ENCODE results near the gene PA2G4.
"Not testable (repeated sequence)": the region's sequence is repeated elsewhere in the genome, so short reads cannot be mapped to it uniquely, and the experiment has no call there.

Gene PA2G4

DNA sequence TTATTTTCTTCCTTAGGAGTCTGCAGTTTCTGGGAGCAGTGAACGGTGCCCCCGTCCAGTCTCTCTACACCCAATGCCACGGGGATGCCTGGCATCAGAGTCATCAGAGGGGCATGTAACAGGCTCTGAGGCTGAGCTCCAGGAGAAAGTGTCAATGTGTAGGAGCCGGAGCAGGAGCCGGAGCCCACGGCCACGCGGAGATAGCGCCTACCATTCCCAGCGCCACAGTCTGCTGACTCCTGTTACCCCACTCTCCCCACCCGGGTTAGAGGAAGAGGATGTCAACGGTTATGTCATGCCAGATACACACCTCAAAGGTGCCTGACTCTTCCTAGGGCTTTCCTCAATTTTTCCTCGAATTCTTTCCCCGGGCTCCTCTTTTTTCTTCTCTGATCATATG lies 3.3 kb upstream of the PA2G4 start:
- no peak for DNase-seq (ENCODE audit: low spot score)

DNA sequence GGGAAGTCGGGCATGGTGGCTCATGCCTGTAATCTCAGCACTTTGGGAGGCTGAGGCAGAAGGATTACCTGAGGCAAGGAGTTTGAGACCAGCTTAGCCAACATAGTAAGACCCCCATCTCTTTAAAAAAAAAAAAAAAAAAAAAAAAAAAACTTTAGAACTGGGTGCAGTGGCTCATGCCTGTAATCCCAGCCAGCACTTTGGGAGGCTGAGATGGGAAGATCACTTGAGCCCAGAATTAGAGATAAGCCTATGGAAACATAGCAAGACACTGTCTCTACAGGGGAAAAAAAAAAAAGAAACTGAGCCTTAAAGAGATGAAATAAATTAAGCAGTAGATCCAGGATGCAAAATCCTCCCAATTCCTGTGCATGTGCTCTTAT lies 1.7 kb upstream of the PA2G4 start:
- no peak for DNase-seq (ENCODE audit: low spot score)

DNA sequence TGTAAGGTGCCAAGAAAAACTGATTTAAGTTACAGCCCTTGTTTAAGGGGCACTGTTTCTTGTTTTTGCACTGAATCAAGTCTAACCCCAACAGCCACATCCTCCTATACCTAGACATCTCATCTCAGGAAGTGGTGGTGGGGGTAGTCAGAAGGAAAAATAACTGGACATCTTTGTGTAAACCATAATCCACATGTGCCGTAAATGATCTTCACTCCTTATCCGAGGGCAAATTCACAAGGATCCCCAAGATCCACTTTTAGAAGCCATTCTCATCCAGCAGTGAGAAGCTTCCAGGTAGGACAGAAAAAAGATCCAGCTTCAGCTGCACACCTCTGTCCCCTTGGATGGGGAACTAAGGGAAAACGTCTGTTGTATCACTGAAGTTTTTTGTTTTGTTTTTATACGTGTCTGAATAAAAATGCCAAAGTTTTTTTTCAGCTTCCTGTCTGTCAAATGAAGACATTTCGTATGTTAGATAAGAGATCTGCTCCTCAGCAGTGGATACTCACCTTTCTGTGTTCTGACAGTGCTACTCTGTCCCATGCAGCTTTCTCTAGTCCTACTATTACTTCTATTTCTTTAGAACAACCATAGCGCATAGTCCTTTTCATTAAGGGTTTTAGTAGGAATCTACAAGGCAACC lies 1.2 kb upstream of the PA2G4 start:
- no peak for DNase-seq (ENCODE audit: low spot score)

DNA sequence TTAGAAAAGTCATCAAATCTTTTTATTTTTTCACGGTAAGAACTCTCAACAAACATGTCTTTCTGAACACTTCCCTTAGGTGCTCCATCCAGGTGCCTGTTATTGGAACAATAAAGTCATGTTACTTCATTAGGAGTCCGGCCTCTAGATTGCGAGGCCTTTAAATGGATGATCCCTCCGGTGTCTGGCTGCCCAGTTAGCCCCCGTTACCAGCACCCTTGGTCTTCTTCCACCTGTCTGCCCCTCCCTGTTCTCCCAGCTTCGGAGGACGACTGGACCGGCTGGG lies 593 bp upstream of the PA2G4 start:
- no peak for DNase-seq (ENCODE audit: low spot score)

DNA sequence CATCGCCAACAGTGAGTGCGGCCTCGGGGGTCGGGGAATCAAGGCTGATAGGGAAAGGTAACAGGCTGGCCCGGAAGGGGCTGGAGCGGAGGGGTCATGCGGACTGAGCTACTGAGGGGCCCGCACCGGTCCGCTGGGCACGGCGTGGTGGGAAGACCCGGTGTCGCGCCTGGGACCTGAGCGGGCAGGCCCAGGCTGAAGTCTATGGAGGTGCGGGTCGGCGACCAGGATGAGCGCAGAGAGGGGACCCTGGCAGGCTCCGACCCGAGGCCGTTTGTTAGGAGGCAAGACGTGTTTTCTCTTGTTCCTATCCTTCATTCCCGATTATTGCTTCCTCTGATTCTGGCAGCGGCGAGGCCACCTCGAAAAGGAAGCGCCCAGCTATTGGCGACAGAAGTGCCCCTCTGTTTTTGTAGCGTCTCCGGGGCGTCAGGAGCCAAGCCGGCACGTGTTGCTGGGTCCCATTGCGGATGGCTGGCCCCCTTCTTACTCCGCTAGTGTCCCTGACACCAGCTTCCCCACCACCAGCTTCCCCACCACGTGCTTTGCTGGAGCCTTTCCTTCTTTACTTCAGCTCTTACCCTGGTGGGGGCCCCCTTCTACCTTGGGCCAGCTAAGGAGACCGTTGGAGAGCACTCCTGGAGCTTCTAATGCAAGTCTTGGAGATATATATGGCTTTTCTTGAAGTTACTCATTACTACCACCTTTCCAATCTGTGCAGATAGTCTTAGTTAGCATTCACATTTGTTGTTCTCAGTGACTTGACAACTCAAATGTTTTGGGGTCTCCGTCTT lies 653 bp downstream of the PA2G4 start:
- no peak for DNase-seq (ENCODE audit: low spot score)

DNA sequence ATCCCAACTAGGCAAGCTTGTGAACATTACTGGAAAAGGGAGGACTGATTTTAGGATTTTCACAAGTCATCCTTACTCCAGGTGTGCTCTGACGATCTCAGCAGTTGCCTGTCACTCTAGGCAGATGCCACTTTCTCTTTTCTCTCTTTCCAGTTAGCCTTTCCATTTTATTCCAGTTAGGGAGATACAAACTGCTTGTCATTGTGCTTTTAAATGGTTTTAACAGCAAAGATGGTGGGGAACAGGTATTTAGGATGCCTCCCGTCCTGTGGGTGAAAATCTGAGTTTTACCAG lies 1.2 kb downstream of the PA2G4 start:
- DNase-seq (ENCODE audit: low spot score): no peak

DNA sequence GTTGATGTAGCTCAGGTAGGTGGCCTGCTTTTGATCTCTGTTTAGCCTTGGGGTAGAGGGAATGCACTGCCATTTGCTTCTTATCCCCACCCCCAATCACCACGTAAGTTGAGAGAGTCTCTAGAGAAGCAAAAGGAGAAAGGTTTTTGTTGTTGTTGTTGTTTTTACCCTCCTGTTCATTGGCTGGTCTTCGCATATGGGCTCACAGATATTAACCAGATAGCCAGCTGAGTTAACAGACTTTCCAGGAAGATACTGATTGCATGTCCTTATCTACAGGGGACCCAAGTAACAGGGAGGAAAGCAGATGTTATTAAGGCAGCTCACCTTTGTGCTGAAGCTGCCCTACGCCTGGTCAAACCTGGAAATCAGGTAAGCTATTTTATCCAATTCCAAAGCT lies 2.9 kb downstream of the PA2G4 start:
- no peak for DNase-seq (ENCODE audit: low spot score)

DNA sequence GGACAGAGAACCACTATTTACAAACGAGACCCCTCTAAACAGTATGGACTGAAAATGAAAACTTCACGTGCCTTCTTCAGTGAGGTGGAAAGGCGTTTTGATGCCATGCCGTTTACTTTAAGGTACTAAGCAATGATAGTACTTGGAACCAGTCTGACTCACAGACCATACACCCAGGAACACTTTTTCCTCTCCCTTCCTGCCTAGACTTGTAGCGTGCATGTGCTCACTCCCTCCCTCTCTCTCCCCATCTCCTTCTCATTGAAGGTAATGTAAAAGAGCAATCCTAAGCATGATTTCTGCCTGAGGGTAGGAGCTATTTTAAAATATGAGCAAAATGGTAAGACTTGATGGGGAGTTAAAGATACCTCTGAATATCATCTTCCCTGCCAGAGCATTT lies 6.2 kb downstream of the PA2G4 start:
- no peak for DNase-seq (ENCODE audit: low spot score)

DNA sequence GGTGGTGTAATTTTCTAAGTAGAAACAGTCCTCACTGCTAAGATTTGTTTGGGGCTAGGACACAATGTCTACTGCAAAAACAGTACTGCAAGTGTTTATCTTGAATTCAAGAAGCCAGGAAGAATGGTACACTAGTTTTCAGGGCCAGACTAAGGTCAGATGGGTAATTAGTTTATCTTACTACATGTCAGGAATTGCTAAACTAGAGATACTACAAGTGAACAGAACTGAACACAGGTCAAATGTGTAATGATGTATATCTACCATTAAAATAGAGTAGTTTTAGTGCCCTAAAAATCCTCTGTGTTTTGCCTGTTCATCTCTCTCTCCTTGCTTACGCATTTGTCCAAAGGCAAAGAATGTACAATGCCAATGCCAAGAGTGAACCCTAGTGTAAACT lies 9.7 kb downstream of the PA2G4 start:
- no peak for DNase-seq (ENCODE audit: low spot score)

DNA sequence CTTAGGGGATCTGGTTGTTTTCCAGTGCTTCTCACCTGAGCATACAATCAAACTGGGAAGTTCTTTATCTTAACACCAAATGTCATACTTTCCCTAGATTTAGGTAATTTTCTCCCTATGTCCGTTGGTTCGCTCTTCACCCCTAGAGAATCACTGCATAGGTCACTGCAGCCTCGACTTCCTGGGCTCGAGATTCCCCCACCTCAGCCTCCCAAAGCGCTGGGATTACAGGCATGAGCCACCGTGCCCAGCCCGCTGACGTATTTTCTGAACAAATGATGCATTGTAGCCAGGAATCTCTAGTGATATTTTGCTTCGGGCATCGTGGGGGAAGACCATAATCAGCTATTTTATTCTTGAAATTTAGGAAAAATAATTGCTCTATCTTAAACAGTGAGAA lies 11.0 kb downstream of the PA2G4 start:
- DNase-seq (ENCODE audit: low spot score): no peak

DNA sequence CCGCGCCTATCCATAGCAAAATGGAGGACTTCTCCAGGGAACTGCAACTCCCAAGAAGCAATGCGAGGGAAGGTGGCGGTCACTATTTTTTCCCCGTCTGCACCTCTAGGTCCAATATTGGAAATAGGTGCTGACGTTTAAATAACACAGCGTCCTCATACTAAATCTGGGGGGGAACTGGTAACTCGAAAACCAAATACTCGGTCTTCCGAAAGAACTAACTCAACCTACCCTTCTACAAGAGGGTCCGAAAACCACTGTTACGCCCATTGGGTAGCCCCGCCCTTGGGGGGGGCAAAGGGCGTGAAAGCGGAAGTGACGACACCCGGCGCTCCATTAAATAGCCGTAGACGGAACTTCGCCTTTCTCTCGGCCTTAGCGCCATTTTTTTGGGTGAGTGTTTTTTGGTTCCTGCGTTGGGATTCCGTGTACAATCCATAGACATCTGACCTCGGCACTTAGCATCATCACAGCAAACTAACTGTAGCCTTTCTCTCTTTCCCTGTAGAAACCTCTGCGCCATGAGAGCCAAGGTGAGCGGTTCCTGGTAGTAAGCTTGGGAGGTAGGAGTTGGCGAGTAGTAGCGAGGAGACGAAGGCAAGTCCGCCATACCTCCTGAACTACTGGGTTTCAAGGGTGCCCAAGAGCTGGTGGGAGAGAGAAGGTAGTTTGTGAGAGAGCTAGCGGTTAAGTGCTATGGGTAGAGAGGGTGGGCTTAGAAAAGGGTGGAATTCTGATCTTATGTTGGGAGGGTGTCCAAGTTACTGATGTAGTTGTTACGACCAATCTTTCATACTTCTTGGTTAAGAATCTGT lies 12.1 kb downstream of the PA2G4 start, which contains the start of gene RPL41:
Gene RPL41, plus strand, starts transcription at position 367 of the 815 bp plus-strand sequence.
- peak; percentile 99 for DNase-seq (ENCODE audit: low spot score)

DNA sequence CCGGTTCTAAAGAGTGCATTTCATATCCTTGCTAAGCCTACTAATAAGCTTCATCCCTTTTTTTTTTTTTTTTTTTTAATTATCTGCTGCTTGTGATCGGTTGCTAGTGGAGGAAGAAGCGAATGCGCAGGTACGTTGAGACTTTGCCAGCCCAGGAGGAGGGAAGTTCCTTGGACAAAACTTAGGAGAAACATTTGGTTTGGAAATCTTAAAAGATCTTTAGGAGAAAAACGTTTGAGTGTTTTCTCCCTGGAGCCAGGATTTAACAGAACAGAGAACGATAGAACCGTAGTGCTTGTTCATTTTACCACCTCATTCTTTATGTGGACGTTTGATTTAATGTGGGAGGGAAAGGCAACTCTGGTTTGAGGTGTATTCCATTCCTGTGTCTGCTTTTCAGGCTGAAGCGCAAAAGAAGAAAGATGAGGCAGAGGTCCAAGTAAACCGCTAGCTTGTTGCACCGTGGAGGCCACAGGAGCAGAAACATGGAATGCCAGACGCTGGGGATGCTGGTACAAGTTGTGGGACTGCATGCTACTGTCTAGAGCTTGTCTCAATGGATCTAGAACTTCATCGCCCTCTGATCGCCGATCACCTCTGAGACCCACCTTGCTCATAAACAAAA lies 12.8 kb downstream of the PA2G4 start:
- DNase-seq (ENCODE audit: low spot score): not testable (repeated sequence)

DNA sequence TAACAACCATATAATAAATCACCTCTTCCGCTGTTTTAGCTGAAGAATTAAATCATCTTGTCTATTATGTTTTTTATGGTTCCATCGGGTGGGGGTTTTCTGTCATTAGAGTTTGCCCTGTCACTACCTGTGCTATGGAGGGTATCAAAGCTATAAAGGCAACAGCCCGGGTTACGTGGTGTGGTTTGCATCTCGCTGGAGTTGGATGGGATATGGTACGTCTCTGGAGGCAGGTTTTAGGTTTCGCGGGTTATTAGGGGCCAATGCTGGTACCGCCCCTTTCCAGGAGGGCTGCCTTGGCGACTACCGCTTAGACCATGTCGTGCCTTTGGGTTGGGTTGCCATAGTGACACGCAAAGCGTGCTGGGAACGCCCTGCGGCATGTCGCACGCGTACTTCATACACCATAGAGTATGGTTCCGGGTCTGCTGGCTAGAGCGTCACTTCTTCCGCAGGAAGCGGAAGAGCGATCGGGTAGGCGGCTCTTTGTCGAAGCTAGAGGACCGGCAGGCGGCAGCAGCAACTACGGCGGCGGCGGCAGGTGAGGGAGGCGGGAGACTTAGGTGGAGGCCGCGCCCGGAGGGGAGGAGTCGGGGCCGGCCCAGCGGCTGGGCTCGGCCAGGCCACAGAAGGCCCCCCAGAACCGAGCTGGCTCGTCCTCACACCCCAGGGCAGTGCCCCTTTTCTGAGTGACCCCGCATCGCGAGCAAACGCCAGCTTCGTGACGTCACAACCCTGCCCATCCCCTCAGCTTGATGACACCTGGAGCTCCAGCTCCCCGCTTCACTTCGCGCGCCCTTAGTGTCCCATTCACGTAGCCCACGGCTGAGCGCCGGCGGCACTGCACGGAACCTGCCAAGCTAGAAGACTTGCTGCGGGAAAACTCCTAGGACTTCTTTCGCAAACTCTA lies 13.7 kb downstream of the PA2G4 start, which contains the start of gene ZC3H10:
Gene ZC3H10, plus strand, starts transcription at position 489 of the 910 bp plus-strand sequence. CDS start 2,297 bp downstream, outside the sequence.
- peak; percentile 98 for DNase-seq (ENCODE audit: low spot score)

DNA sequence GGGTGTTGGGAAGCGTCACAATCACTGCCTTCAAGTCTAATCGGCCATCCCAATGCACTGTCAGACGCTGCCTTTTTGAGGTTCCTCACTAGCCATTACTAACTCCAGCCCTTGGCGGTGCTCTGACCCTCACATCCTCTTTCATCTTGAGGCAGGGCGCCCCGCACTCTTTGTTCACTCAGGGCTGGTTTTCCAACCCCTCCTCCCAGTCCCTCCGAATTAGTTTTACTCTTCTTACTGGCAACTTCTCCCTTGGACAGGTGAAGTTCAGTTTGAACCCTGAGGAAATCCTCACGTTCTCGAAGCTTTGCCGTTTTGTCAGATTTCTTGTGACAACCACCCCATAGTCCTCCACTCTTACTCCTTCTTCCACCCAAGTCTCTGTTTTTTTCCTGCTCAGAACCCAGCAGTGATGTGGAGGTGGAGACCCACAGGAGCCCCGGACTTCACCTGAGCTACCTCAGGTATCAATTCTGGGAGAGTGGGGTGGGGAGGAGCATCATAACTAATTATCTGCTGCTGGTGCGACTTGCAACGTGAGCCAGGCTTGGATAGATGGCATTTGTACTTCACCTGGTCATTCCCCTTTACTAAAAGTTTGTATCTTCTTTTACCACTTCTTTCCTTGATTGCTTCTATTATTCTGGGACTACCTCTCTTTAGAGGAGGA lies 14.5 kb downstream of the PA2G4 start:
- no peak for DNase-seq (ENCODE audit: low spot score)

DNA sequence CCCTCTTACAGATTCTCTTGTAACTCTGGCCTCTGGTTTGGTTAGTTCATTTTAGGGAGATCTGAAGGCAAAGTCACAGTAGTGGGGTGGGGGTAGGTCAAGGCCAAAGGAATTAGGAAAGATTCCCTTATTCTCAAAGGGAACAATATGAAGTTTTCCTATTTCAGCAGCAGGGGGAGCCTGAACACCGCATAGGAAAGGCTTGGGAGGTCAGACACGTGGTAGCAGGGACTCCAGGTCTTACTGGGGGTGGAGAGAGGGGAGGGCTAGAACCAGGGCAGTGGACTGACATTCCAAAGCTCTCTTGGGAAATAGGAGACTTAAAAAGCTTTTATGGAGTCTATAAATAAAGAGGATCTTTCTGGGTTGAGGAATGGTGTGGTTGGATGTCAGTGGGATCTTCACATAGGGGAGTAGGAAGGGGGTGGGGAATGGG lies 15.0 kb downstream of the PA2G4 start:
- DNase-seq (ENCODE audit: low spot score): peak; percentile 90

DNA sequence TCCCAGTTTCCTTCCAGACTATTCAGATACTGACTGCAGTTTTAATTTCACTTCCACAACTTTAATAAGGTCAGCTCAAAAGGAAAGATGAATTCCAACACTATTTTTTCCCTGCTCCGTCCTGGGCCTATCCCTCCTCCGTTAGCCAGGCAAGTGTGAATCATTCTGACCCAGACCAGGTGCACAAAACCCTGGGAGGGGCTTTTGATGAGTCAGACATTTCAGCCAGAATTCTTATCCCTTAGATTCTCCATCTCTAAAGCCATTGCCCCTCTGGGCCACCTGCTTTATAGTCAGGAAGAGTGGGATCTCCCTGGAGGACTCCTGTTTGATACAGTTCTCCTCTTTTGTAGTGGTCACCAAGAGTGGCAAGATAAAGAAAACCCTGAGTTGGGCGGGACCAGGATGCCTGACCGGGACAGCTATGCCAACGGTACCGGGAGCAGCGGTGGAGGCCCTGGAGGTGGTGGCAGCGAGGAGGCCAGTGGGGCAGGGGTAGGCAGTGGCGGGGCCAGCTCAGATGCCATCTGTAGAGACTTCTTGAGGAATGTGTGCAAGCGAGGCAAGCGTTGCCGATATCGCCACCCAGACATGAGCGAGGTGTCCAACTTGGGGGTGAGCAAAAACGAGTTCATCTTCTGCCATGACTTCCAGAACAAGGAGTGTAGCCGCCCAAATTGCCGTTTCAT lies 15.9 kb downstream of the PA2G4 start:
- no peak for DNase-seq (ENCODE audit: low spot score)

DNA sequence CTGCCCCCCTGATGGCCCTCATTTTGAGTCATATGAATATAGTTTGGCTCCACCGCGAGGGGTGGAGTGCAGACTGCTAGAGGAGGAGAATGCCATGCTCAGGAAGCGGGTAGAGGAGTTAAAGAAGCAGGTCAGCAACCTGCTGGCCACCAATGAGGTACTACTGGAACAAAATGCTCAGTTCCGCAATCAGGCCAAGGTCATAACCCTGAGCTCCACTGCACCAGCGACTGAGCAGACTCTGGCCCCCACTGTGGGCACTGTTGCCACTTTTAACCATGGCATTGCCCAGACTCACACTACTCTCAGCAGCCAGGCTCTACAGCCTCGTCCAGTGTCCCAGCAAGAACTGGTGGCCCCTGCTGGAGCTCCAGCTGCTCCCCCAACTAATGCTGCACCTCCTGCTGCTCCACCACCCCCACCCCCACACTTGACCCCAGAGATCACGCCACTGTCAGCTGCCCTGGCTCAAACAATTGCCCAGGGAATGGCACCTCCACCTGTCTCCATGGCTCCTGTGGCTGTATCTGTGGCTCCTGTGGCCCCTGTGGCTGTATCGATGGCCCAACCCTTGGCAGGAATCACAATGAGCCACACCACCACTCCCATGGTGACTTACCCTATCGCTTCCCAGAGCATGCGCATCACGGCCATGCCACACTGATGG lies 17.0 kb downstream of the PA2G4 start:
- DNase-seq (ENCODE audit: low spot score): no peak

DNA sequence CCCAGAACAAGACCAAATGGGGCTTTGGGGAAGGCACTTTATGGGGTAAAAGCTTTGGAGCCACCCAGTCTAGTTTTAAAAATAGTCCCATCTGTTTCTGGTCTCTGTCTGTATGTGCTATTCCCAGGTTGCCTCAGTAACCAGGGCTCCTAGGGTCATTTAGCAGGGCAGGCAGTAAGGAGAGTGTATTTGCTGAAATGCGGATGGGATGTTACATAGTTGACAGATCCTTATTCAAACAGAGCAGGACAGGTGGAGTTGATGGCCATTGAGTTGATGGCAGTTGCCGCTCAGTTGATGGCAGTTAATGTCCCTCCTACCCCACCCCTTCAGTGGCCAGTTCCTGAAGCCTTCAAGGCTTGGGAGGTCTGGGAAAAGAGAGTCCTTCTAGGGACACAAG lies 18.3 kb downstream of the PA2G4 start:
- no peak for DNase-seq (ENCODE audit: low spot score)

DNA sequence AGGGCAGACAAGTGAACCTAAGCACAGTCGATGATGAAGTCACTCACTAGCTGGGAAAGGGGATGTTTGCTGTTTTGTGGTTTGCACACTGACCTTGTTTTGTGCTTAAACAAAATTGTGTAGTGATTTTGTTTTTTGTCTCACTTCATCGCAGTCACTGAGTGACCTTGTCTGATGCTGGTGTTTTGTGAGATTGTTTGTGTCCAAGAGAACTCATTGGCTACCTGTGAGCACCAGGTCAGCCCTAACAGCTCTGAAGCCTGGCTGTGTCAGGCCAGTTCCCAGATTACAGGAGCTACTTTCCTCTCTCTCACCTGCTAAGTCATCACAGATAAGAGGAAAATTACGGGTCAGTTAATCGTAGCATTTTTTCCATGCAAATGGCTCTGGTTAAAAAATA lies 19.8 kb downstream of the PA2G4 start:
- no peak for DNase-seq (ENCODE audit: low spot score)

DNA sequence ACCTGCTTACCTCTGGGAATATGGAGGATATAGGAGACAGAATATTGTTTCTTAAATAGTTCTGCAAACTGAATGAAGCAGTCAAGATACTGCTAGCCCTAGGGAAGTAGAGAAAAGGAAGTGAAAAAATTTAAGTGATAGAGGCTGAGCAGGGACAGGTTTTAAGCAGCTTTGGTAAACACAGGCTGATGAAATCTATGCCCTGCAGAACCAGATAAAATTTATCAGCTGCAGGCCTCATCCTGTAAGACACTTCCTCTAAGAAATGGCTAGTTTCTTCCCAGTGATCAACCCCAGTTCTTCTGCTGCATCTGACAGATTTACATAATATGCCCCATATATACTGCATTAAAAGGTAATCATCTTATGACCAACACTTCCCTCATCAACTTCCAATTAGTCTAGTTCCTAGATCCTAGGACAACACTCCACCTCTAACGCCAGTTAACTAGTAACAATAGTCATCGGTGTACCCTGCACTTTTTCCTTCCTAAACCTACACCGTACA lies 22.4 kb downstream of the PA2G4 start:
- DNase-seq (ENCODE audit: low spot score): peak; percentile 52

All from pons (tissue), 1 donor.